Gastrocnemius medialis (tissue), 4 donors: Measurements from ENCODE around the gene MTRFR. TPM values are rescaled to one million over a fixed set of nuclear protein-coding genes. Genes with fewer than 3 reads are reported as not detected.

ENCODE experiments used
- ATAC-seq, 2 donors: fragments of 150-250 bp; one replicate each; pipeline ENCODE4 v1.9.1; 2016
- DNase-seq, 2 donors: peaks; one replicate each; pipeline ENCODE4 v3.0.0-alpha.2; 2019
- H3K27ac ChIP-seq, 4 donors: fragments of 200-600 bp; sonication (generic); 1 replicate in 1 of 4; 2 replicates in 3 of 4; pipeline ENCODE4 v1.5.1; 2016 to 2018; ENCODE audit warnings: mild to moderate bottlenecking in 2 of 4, moderate library complexity in 1 of 4
- H3K27me3 ChIP-seq, 3 donors: fragments of 200-600 bp; sonication (generic) in 2 of 3; 1 replicate in 1 of 3; 2 replicates in 2 of 3; pipeline versions ENCODE4 v1.5.1 to v1.6.0; 2016 to 2019; ENCODE audit warnings: mild to moderate bottlenecking in 1 of 3, moderate library complexity in 1 of 3
- H3K36me3 ChIP-seq, 2 donors: fragments of 200-600 bp; sonication (generic) in 1 of 2; one replicate each; pipeline ENCODE4 v1.5.1; 2017 to 2018
- H3K4me1 ChIP-seq, 2 donors: fragments of 200-600 bp; sonication (generic) in 1 of 2; one replicate each; pipeline ENCODE4 v1.5.1; 2016 to 2017; ENCODE audit warnings: mild to moderate bottlenecking in 2 of 2
- H3K4me3 ChIP-seq, 4 donors: fragments of 200-600 bp; sonication (generic) in 3 of 4; 1 replicate in 1 of 4; 2 replicates in 3 of 4; pipeline ENCODE4 v1.5.1; 2016 to 2019; ENCODE audit warnings: mild to moderate bottlenecking in 2 of 4
- H3K9me3 ChIP-seq, 3 donors: fragments of 200-600 bp; sonication (generic) in 2 of 3; 1 replicate in 1 of 3; 2 replicates in 2 of 3; pipeline ENCODE4 v1.5.1; 2016 to 2019
- POLR2A ChIP-seq, 2 donors: fragments of 450-650 bp; IDR thresholded peaks; one replicate each; pipeline ENCODE4 v1.6.1; 2017; ENCODE audit warnings: antibody characterized with exemption in 2 of 2, mild to moderate bottlenecking in 2 of 2, moderate library complexity in 2 of 2
- in situ Hi-C, 4 donors: fragments of 200-750 bp; cut with MboI; loops; one replicate each; pipeline versions ENCODE4 v1.15.0 to v1.8.0; 2017; ENCODE audit warnings: low sequenced_read_pairs in 4 of 4
- intact Hi-C: fragments of 100-400 bp; cut with DNase I; formaldehyde crosslinking; loops from one replicate; pipeline ENCODE4 v1.15.1; 2023; ENCODE audit warnings: low total_unique reads
- total RNA-seq, 4 donors: library from RNA; depleted of rRNA; stranded (reverse); fragments of >200 nt; gene quantifications; one replicate each; pipeline versions ENCODE4 v1.1.0 to v1.2.3, GENCODE V29; 2016
- TF ChIP-seq, protein P1 (sequence below), 5 experiments: fragments of 450-650 bp in 3 of 5; fragments of 200-600 bp in 2 of 5; sonication (generic) in 2 of 5; IDR thresholded peaks in 4 of 5; conservative IDR thresholded peaks in 1 of 5; 1 replicate in 4 of 5; 2 replicates in 1 of 5; pipeline ENCODE4 v1.5.1; 2016 to 2019; ENCODE audit warnings: antibody characterized with exemption in 5 of 5, mild to moderate bottlenecking in 3 of 5, moderate library complexity in 3 of 5

The MTRFR gene
- total RNA-seq, 4 donors from 2014 or later: 4.7 to 14.1 (median 5.6) TPM

DNA sequence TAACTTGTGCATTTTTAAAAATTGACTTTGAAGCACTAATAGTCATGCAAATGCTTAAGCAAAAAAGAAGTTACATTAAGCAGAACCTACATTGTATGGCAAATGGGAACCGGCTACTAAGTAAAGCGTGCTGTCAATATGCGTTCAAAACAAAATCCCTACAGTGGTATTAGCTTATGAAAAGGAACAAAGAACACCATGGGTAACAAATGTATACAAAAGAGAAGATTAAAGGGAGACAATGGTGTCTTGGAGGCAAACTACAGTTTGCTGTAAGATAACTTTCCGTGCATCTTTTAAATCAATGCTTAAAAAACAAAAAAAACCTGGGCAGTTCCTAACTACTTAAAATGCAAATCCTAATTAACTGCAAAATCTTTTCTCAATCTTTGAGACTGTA lies 28.0 kb downstream of the MTRFR start:
- ATAC-seq: no peak
- no peak overlapping the region for H3K27ac ChIP-seq
- H3K36me3 ChIP-seq: peaks cover 0 to 58% of the 10 kb centered on the region in 2 donors
- H3K9me3 ChIP-seq: no peaks in the 10 kb centered on the region
- H3K27me3 ChIP-seq: no peaks in the 10 kb centered on the region
- no peak overlapping the region for H3K4me3 ChIP-seq
- TF ChIP-seq, protein P1, sequence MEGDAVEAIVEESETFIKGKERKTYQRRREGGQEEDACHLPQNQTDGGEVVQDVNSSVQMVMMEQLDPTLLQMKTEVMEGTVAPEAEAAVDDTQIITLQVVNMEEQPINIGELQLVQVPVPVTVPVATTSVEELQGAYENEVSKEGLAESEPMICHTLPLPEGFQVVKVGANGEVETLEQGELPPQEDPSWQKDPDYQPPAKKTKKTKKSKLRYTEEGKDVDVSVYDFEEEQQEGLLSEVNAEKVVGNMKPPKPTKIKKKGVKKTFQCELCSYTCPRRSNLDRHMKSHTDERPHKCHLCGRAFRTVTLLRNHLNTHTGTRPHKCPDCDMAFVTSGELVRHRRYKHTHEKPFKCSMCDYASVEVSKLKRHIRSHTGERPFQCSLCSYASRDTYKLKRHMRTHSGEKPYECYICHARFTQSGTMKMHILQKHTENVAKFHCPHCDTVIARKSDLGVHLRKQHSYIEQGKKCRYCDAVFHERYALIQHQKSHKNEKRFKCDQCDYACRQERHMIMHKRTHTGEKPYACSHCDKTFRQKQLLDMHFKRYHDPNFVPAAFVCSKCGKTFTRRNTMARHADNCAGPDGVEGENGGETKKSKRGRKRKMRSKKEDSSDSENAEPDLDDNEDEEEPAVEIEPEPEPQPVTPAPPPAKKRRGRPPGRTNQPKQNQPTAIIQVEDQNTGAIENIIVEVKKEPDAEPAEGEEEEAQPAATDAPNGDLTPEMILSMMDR (IDR thresholded peaks at IDR 0.05 in 4 of 5, conservative IDR thresholded peaks at IDR 0.05 in 1 of 5): no peak
- no peak for TF ChIP-seq POLR2A (IDR thresholded peaks at IDR 0.05)
- no peaks in the 10 kb centered on the region for H3K4me1 ChIP-seq
- no peak for DNase-seq
- intact Hi-C loops (no loop called here), in situ Hi-C loops (no loop called here)

DNA sequence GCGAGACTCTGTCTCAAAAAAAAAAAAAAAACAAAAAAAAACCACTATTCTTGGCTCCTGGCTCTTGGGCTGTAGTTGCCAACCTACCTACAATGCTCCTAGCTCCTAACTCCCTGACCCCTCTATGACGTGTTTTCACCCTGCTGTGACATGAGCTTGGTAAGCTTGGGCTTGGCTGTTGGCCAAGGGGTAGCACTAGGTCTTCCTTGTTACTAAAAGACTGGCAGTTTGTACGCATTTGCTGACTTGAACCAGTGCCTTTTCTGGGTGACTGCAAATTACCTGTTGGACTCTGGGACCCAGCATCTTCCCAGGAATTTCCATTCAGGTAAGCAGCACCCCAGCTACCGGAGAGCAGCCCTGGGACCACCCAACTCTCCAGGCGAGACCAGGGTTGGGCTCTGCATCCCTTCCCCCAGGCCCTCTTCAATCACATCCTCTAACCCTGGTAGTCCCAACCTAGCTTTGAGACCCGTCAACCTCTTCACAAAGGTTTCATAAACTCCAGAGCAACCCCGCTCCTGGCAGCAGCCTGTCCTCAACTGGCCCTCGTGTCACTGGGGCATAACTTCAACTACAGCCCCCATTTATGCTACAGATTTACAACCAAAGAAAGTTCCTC lies 30.1 kb downstream of the MTRFR start:
- no peak overlapping the region for H3K27ac ChIP-seq
- no peak for ATAC-seq
- in situ Hi-C loops: no loop called here
- no peaks in the 10 kb centered on the region for H3K9me3 ChIP-seq
- no peak for DNase-seq
- H3K36me3 ChIP-seq: peaks cover 0 to 42% of the 10 kb centered on the region in 2 donors
- no peaks in the 10 kb centered on the region for H3K27me3 ChIP-seq
- peaks cover 8 to 9% of the 10 kb centered on the region in 2 donors for H3K4me1 ChIP-seq
- intact Hi-C loops: loop anchor here (2.0 kb wide), 1 partner anchor 23 kb away; no protein-coding TSS in a partner anchor
- no peak for TF ChIP-seq POLR2A (IDR thresholded peaks at IDR 0.05)
- TF ChIP-seq, protein P1 (IDR thresholded peaks at IDR 0.05 in 4 of 5, conservative IDR thresholded peaks at IDR 0.05 in 1 of 5): no peak
- H3K4me3 ChIP-seq: no peak overlapping the region

DNA sequence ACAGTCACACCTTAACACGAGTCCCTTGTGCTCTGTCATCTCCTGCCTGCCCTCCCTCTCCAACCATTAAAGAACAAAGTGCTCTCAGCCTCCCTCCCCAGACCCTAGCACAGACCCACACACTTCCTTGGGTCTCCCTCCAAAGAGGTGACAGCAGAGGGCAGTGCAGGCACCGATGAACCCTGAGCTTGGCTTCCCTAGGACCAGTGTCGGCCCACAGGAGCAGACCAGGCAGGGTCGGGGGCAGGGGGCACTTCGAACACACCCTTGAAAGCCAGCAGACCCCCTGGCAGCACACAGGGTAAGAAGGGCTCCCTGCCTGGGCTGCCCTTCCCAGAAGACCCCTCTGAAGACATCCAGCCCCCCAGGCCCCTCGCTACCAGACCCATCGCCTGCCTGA lies 31.4 kb downstream of the MTRFR start:
- in situ Hi-C loops: no loop called here
- ATAC-seq (no peak), DNase-seq (no peak)
- H3K4me1 ChIP-seq: peaks cover 20 to 21% of the 10 kb centered on the region in 2 donors
- H3K4me3 ChIP-seq: no peak overlapping the region
- TF ChIP-seq POLR2A (IDR thresholded peaks at IDR 0.05): no peak
- TF ChIP-seq, protein P1 (IDR thresholded peaks at IDR 0.05 in 4 of 5, conservative IDR thresholded peaks at IDR 0.05 in 1 of 5): no peak
- H3K27ac ChIP-seq: no peak overlapping the region
- peaks cover 0 to 31% of the 10 kb centered on the region in 2 donors for H3K36me3 ChIP-seq
- intact Hi-C loops: no loop called here
- H3K27me3 ChIP-seq: no peaks in the 10 kb centered on the region
- H3K9me3 ChIP-seq: no peaks in the 10 kb centered on the region

DNA sequence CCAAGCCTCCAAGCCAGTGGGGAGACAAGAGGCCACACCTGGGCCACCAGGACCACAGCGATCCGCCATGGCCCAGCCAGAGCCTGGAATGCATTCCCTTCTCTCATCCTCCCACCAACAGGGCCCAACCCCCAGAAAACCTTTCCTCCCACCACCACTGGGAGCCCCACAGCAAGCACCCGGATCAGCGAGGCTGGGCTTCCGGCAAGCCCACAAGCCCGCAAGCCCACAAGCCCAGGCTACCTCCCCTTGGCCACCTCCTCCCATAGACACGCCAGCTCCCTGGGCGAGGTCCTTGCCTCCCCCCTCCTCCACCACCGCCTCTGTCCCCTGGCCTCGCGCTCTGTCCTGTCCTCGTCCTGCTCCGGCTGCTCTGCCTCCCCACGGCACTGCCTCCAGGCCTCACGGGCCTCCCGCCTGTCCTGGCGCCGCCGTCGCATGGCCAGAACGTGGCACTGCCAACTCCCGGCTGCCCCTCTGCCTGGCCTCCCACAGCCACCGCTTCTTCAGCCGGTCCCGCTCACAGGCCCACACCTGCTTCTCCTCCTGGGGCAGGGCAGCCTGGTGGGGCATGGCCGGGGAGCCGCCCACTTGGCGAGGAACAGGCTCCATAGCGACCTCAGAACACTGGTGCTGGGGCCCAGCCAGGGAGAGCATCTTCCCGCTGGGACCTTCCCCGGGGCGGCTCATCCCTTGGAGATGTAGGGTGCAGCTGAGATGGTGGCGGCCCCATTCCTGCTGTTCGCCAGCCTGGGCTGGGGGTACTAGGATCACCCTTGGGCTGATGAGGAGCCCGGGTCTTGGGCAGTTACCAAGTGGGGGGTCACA lies 32.8 kb downstream of the MTRFR start:
- in situ Hi-C loops: no loop called here
- Histone ChIP-seq H3K27me3 (no peaks in the 10 kb centered on the region), H3K9me3 (no peaks in the 10 kb centered on the region), H3K27ac (no peak overlapping the region), H3K4me1 (peaks cover 30 to 32% of the 10 kb centered on the region in 2 donors), H3K36me3 (peaks cover 0 to 21% of the 10 kb centered on the region in 2 donors), H3K4me3 (no peak overlapping the region)
- TF ChIP-seq, protein P1 (IDR thresholded peaks at IDR 0.05 in 4 of 5, conservative IDR thresholded peaks at IDR 0.05 in 1 of 5): no peak
- TF ChIP-seq POLR2A (IDR thresholded peaks at IDR 0.05): no peak
- no peak for DNase-seq
- intact Hi-C loops: no loop called here
- no peak for ATAC-seq
